K562 (cell line): Measurements from ENCODE around the gene ARHGEF25. TPM values are rescaled to one million over a fixed set of nuclear protein-coding genes. Genes with fewer than 3 reads are reported as not detected.

Source experiments
- ELF1 ChIP-seq: fragments of 200-800 bp; sonication (Bioruptor generic); IDR thresholded peaks from 2 replicates; pipeline ENCODE4 v1.6.1; 2016; ENCODE audit warnings: missing genetic modification characterization, missing compliant biosample characterization
- ERF ChIP-seq: fragments of 450-650 bp; formaldehyde crosslinking; IDR thresholded peaks from 2 replicates; pipeline ENCODE4 v1.4.0; 2020; ENCODE audit warnings: mild to moderate bottlenecking, mixed read lengths
- FUS ChIP-seq: fragments of 200-400 bp; formaldehyde crosslinking; optimal IDR thresholded peaks from 2 replicates; pipeline ENCODE3; 2017; ENCODE audit warnings: low read depth, low read length
- MCM7 ChIP-seq, 2 experiments: fragments of 450-650 bp; IDR thresholded peaks; 2 replicates each; pipeline ENCODE4 v1.6.1; 2016 to 2018
- MTA3 ChIP-seq: fragments of 450-650 bp; formaldehyde crosslinking; IDR thresholded peaks from 2 replicates; pipeline ENCODE4 v1.6.1; 2017; ENCODE audit warnings: mild to moderate bottlenecking, borderline replicate concordance
- NCOA1 ChIP-seq: fragments of 450-650 bp; IDR thresholded peaks from 2 replicates; pipeline ENCODE4 v1.6.1; 2016; ENCODE audit warnings: low read depth
- NFIC ChIP-seq: fragments of 450-650 bp; IDR thresholded peaks from 2 replicates; pipeline ENCODE4 v1.6.1; 2017; ENCODE audit warnings: mild to moderate bottlenecking, inconsistent platforms
- NR2C2 ChIP-seq, 2 experiments: fragments of 200-800 bp in 1 of 2; sonication (Bioruptor generic) in 1 of 2; sonication (generic) in 1 of 2; formaldehyde crosslinking in 1 of 2; IDR thresholded peaks; 2 replicates each; pipeline versions ENCODE4 v1.6.1 to v1.8.0; 2016 to 2022; ENCODE audit warnings: mild to moderate bottlenecking in 1 of 2, missing compliant biosample characterization in 1 of 2, missing genetic modification characterization in 1 of 2, missing genetic modification reagents in 1 of 2
- NRF1 ChIP-seq, 2 experiments: fragments of 450-650 bp; IDR thresholded peaks in 1 of 2; conservative IDR thresholded peaks in 1 of 2; 2 replicates each; pipeline ENCODE4 v1.6.1; 2014; ENCODE audit warnings: mild to moderate bottlenecking in 2 of 2
- POLR2A ChIP-seq: fragments of 450-650 bp; conservative IDR thresholded peaks from 2 replicates; pipeline ENCODE4 v1.6.1; 2016
- SIN3A ChIP-seq, 2 experiments: fragments of 150-350 bp in 1 of 2; IDR thresholded peaks; 2 replicates each; pipeline ENCODE4 v1.6.1; 2011 to 2016; ENCODE audit warnings: borderline replicate concordance in 2 of 2, low read depth in 2 of 2, low read length in 2 of 2, mild to moderate bottlenecking in 2 of 2, moderate library complexity in 2 of 2; ENCODE audit not compliant: control insufficient read depth in 1 of 2
- SPI1 ChIP-seq: IDR thresholded peaks from 2 replicates; pipeline ENCODE4 v1.6.1; 2011; ENCODE audit warnings: low read depth, low read length, control low read depth, borderline replicate concordance
- TEAD1 ChIP-seq, 2 experiments: fragments of 450-650 bp in 1 of 2; sonication (generic) in 1 of 2; formaldehyde crosslinking; IDR thresholded peaks; 2 replicates each; pipeline versions ENCODE4 v1.4.0 to v1.8.0; 2020 to 2022; ENCODE audit warnings: mild to moderate bottlenecking in 2 of 2, missing genetic modification reagents in 1 of 2
- XRCC5 ChIP-seq: fragments of 200-400 bp; formaldehyde crosslinking; IDR thresholded peaks from 2 replicates; pipeline ENCODE4 v1.6.1; 2017; ENCODE audit warnings: low read depth, mild to moderate bottlenecking, low read length
- ZFX ChIP-seq: sonication (generic); formaldehyde crosslinking; IDR thresholded peaks from 2 replicates; pipeline ENCODE4 v1.8.0; 2022; ENCODE audit warnings: mild to moderate bottlenecking, missing genetic modification reagents, moderate library complexity
- ZNF263 ChIP-seq: sonication (generic); formaldehyde crosslinking; IDR thresholded peaks from 2 replicates; pipeline ENCODE4 v1.8.0; 2022; ENCODE audit warnings: mild to moderate bottlenecking, missing genetic modification reagents, borderline replicate concordance
- ZNF717 ChIP-seq: fragments of 250-450 bp; sonication (Bioruptor Pico); IDR thresholded peaks from 2 replicates; pipeline ENCODE4 v1.5.0; 2021
- polyA plus RNA-seq, 8 experiments: library from polyadenylated mRNA; depleted of rRNA in 4 of 8; stranded (reverse) in 5 of 8; unstranded in 3 of 8; fragments of >200 nt; fragmentation: Nextera tagmentation in 2 of 8; fragmentation: Illumina TruSeq in 1 of 8; extraction: Ambion mirVana in 2 of 8; extraction: Trizol in 1 of 8; gene quantifications; 2 replicates each; pipeline versions ENCODE4 v1.2.1 to v1.2.3, GENCODE V29; 2011 to 2014; ENCODE audit warnings: inconsistent platforms in 1 of 8, missing spikeins in 1 of 8
- total RNA-seq, 7 experiments: library from RNA; depleted of rRNA in 6 of 7; stranded (reverse); fragments of >200 nt in 6 of 7; fragmentation: Illumina TruSeq in 2 of 7; extraction: Trizol in 2 of 7; gene quantifications; 2 replicates each; pipeline versions ENCODE4 v1.2.1 to v1.2.3, GENCODE V29; 2011 to 2021; ENCODE audit warnings: low replicate concordance in 1 of 7
- TF ChIP-seq, protein P1 (sequence below), 2 experiments: fragments of 450-650 bp; conservative IDR thresholded peaks; 2 replicates each; pipeline ENCODE4 v1.6.1; 2017; ENCODE audit warnings: mild to moderate bottlenecking in 2 of 2, moderate library complexity in 2 of 2
- TF ChIP-seq, protein P2 (sequence below): sonication (generic); formaldehyde crosslinking; IDR thresholded peaks from 2 replicates; pipeline ENCODE4 v1.8.1; 2022; ENCODE audit warnings: missing genetic modification reagents
- TF ChIP-seq, protein P3 (sequence below): fragments of 200-800 bp; sonication (Bioruptor generic); IDR thresholded peaks from 2 replicates; pipeline ENCODE4 v1.6.1; 2017; ENCODE audit warnings: missing genetic modification characterization, missing compliant biosample characterization
- TF ChIP-seq, protein P4 (sequence below): fragments of 250-450 bp; sonication (Bioruptor Pico); IDR thresholded peaks from 2 replicates; pipeline ENCODE4 v1.9.0; 2021; ENCODE audit warnings: mild to moderate bottlenecking, inconsistent platforms

ARHGEF25 gene
- total and polyA plus RNA-seq, 9 of the 15 experiments (the other 6 are each of a cell fraction or from before 2014, with no cell fraction given) = 0.13 to 17.3 (median 11.6) TPM

DNA sequence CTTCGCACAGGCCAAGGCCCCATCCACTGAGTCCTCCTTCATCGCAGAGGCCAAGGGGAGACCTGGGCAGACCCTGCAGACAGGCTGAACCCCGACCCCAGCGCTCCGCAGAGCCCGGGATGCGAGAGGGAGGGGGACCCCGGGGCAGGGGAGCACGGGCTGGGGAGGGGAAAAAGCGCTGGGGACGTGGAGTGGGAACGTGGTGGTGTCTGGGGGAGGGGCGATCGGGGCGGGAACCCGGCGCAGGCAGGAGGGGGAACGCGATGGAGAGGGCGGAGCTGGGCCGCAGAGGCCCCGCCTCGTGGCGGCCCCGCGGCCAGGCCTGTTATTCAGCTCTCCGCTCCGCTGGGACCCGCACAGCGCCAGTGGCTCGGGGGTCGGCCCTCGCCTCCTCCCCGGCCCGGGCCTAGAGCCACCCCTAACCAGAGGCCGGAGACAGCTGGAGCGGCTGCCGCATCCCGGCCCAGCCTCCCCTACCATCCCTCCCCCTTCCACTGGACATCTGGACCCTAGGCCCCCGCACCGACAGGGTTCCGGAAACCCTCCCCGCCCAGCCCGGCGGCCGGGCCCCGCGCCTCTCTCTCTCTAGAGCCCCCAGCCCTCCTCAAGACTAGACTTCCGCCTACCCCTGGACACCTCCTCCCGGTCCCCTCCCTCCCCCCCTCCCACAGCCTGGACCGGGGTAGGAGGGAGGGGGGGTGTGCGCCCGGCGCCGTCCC, at the start of gene ARHGEF25 (continued):
- TF ChIP-seq, protein P1, sequence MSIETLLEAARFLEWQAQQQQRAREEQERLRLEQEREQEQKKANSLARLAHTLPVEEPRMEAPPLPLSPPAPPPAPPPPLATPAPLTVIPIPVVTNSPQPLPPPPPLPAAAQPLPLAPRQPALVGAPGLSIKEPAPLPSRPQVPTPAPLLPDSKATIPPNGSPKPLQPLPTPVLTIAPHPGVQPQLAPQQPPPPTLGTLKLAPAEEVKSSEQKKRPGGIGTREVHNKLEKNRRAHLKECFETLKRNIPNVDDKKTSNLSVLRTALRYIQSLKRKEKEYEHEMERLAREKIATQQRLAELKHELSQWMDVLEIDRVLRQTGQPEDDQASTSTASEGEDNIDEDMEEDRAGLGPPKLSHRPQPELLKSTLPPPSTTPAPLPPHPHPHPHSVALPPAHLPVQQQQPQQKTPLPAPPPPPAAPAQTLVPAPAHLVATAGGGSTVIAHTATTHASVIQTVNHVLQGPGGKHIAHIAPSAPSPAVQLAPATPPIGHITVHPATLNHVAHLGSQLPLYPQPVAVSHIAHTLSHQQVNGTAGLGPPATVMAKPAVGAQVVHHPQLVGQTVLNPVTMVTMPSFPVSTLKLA (conservative IDR thresholded peaks at IDR 0.05) = peak in 1 of 2 experiments; percentile 67; a peak in 2 of 4 replicates
- TF ChIP-seq POLR2A = peak; percentile 85
- TF ChIP-seq, protein P2, sequence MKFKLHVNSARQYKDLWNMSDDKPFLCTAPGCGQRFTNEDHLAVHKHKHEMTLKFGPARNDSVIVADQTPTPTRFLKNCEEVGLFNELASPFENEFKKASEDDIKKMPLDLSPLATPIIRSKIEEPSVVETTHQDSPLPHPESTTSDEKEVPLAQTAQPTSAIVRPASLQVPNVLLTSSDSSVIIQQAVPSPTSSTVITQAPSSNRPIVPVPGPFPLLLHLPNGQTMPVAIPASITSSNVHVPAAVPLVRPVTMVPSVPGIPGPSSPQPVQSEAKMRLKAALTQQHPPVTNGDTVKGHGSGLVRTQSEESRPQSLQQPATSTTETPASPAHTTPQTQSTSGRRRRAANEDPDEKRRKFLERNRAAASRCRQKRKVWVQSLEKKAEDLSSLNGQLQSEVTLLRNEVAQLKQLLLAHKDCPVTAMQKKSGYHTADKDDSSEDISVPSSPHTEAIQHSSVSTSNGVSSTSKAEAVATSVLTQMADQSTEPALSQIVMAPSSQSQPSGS (CRISPR knock-in tag) = no peak
- TF ChIP-seq MTA3 = no peak
- no peak for TF ChIP-seq FUS
- TF ChIP-seq XRCC5 = no peak
- no peak for TF ChIP-seq NR2C2 (CRISPR knock-in tag; IDR thresholded peaks at IDR 0.05)
- no peak for TF ChIP-seq NR2C2 (tag; IDR thresholded peaks at IDR 0.05)
- peak in 1 of 2 experiments; percentile 28; a peak in 1 of 4 replicates for TF ChIP-seq SIN3A (IDR thresholded peaks at IDR 0.05; ENCODE audit: borderline replicate concordance in 2 of 2, control insufficient read depth in 1 of 2, low read depth in 2 of 2, low read length in 2 of 2)
- TF ChIP-seq ZNF263 (CRISPR knock-in tag) = 0 out of 2 replicates have a peak, but pooled peaks have one; percentile 37
- TF ChIP-seq ZNF717 (CRISPR knock-in tag) = no peak
- TF ChIP-seq ZFX = peak; percentile 94
- TF ChIP-seq MCM7 (IDR thresholded peaks at IDR 0.05) = no peak
- 0 out of 2 replicates have a peak, but pooled peaks have one; percentile 47 for TF ChIP-seq ERF (CRISPR knock-in tag)
- TF ChIP-seq ELF1 (tag) = no peak
- TF ChIP-seq, protein P3, sequence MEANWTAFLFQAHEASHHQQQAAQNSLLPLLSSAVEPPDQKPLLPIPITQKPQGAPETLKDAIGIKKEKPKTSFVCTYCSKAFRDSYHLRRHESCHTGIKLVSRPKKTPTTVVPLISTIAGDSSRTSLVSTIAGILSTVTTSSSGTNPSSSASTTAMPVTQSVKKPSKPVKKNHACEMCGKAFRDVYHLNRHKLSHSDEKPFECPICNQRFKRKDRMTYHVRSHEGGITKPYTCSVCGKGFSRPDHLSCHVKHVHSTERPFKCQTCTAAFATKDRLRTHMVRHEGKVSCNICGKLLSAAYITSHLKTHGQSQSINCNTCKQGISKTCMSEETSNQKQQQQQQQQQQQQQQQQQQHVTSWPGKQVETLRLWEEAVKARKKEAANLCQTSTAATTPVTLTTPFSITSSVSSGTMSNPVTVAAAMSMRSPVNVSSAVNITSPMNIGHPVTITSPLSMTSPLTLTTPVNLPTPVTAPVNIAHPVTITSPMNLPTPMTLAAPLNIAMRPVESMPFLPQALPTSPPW = peak; percentile 94
- TF ChIP-seq NCOA1 = no peak
- peak; percentile 64 to 66 for TF ChIP-seq NRF1 (conservative IDR thresholded peaks at IDR 0.05 in 1 of 2, IDR thresholded peaks at IDR 0.05 in 1 of 2)
- TF ChIP-seq, protein P4, sequence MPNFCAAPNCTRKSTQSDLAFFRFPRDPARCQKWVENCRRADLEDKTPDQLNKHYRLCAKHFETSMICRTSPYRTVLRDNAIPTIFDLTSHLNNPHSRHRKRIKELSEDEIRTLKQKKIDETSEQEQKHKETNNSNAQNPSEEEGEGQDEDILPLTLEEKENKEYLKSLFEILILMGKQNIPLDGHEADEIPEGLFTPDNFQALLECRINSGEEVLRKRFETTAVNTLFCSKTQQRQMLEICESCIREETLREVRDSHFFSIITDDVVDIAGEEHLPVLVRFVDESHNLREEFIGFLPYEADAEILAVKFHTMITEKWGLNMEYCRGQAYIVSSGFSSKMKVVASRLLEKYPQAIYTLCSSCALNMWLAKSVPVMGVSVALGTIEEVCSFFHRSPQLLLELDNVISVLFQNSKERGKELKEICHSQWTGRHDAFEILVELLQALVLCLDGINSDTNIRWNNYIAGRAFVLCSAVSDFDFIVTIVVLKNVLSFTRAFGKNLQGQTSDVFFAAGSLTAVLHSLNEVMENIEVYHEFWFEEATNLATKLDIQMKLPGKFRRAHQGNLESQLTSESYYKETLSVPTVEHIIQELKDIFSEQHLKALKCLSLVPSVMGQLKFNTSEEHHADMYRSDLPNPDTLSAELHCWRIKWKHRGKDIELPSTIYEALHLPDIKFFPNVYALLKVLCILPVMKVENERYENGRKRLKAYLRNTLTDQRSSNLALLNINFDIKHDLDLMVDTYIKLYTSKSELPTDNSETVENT (CRISPR knock-in tag) = 0 out of 2 replicates have a peak, but pooled peaks have one; percentile 18
- no peak for TF ChIP-seq SPI1
- 0 out of 2 replicates have a peak, but pooled peaks have one; percentile 14 for TF ChIP-seq NFIC
- peak in 1 of 2 experiments; percentile 57; a peak in 1 of 4 replicates for TF ChIP-seq TEAD1 (CRISPR knock-in tag; IDR thresholded peaks at IDR 0.05)
